ENCODE measurements around the gene CADM1. TPM values are rescaled to one million over a fixed set of nuclear protein-coding genes. Genes with fewer than 3 reads are reported as not detected.

CADM1 gene
- total and polyA plus RNA-seq, 10 of the 15 experiments (the other 5 are each of a cell fraction or from before 2014, with no cell fraction given), result 0.03 to 0.48 (median 0.15) TPM; not detected in 3

DNA sequence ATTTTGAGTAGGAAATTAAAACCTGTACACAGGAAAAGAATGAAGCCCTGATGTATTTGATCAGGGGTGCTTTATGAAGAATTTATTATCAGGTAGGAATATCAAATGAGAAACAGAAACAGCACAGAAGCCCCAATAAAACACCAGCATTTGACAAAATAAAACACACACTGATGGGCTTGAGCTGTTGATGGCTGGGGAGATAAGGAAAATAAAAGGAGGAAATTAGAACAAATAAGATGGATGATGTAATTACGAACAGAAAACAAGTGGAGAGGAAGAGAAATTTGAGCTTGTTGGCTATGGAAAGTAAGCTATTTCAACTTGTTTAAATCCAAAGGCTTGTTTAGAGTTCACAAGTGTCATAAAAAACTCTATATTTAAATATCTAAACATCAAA, 213.7 kb downstream of the CADM1 start:
- SMC1A ChIA-PET (ENCODE audit: uncharacterized antibody, unreplicated experiment), result no interaction called here
- Histone ChIP-seq H3K79me2 (ENCODE audit: control insufficient read depth, insufficient read depth, low read length) (no peaks in the 10 kb centered on the region), H3K36me3 (ENCODE audit: control insufficient read depth in 2 of 2, insufficient read depth in 2 of 2, low read length in 1 of 2) (no peaks in the 10 kb centered on the region), H3K4me2 (ENCODE audit: control insufficient read depth, insufficient read depth) (no peak overlapping the region), H3K27me3 (replicated peaks in 1 of 2; ENCODE audit: control insufficient read depth in 2 of 2, insufficient read depth in 2 of 2, low read length in 1 of 2) (no peaks in the 10 kb centered on the region; a peak in 1 of 4 replicates), H3K9ac (ENCODE audit: control insufficient read depth, insufficient read depth, low read length) (no peak overlapping the region), H3K4me3 (no peak overlapping the region), H3K27ac (ENCODE audit: control insufficient read depth, insufficient read depth) (no peak overlapping the region), H2AFZ (ENCODE audit: control insufficient read depth, low read depth, low read length) (no peak overlapping the region), H3K4me1 (ENCODE audit: control insufficient read depth, insufficient read depth, low read length) (no peaks in the 10 kb centered on the region), H4K20me1 (ENCODE audit: control insufficient read depth, insufficient read depth) (no peaks in the 10 kb centered on the region), H3K9me3 (replicated peaks; ENCODE audit: control insufficient read depth, insufficient read depth, low read length) (no peaks in the 10 kb centered on the region)
- TF ChIP-seq SIX5 (IDR thresholded peaks at IDR 0.05; ENCODE audit: low read depth, low read length, severe bottlenecking), result no peak
- TF ChIP-seq, protein P1, sequence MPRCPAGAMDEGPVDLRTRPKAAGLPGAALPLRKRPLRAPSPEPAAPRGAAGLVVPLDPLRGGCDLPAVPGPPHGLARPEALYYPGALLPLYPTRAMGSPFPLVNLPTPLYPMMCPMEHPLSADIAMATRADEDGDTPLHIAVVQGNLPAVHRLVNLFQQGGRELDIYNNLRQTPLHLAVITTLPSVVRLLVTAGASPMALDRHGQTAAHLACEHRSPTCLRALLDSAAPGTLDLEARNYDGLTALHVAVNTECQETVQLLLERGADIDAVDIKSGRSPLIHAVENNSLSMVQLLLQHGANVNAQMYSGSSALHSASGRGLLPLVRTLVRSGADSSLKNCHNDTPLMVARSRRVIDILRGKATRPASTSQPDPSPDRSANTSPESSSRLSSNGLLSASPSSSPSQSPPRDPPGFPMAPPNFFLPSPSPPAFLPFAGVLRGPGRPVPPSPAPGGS (IDR thresholded peaks at IDR 0.05; ENCODE audit: borderline replicate concordance, insufficient read depth, low read depth, low read length, poor library complexity, severe bottlenecking), result no peak
- TF ChIP-seq, protein P2, sequence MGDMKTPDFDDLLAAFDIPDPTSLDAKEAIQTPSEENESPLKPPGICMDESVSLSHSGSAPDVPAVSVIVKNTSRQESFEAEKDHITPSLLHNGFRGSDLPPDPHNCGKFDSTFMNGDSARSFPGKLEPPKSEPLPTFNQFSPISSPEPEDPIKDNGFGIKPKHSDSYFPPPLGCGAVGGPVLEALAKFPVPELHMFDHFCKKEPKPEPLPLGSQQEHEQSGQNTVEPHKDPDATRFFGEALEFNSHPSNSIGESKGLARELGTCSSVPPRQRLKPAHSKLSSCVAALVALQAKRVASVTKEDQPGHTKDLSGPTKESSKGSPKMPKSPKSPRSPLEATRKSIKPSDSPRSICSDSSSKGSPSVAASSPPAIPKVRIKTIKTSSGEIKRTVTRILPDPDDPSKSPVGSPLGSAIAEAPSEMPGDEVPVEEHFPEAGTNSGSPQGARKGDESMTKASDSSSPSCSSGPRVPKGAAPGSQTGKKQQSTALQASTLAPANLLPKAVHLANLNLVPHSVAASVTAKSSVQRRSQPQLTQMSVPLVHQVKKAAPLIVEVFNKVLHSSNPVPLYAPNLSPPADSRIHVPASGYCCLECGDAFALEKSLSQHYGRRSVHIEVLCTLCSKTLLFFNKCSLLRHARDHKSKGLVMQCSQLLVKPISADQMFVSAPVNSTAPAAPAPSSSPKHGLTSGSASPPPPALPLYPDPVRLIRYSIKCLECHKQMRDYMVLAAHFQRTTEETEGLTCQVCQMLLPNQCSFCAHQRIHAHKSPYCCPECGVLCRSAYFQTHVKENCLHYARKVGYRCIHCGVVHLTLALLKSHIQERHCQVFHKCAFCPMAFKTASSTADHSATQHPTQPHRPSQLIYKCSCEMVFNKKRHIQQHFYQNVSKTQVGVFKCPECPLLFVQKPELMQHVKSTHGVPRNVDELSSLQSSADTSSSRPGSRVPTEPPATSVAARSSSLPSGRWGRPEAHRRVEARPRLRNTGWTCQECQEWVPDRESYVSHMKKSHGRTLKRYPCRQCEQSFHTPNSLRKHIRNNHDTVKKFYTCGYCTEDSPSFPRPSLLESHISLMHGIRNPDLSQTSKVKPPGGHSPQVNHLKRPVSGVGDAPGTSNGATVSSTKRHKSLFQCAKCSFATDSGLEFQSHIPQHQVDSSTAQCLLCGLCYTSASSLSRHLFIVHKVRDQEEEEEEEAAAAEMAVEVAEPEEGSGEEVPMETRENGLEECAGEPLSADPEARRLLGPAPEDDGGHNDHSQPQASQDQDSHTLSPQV (IDR thresholded peaks at IDR 0.05), result no peak
- in situ Hi-C loops (cut with MboI) (no loop called here), intact Hi-C loops (cut with micrococcal nuclease; ENCODE audit: unreplicated experiment) (no loop called here)
- 46% methylated on average over 1 of the region's 1 CpG for WGBS (ENCODE audit: insufficient coverage, insufficient replicate concordance, low lambda C conversion rate, missing lambda C conversion rate)
- RAD21 ChIA-PET (ENCODE audit: unreplicated experiment), result no interaction called here
- CTCF ChIA-PET, result no interaction called here
- no peak for DNase-seq (ENCODE audit: low read depth, low spot score)
- no peak for FAIRE-seq
- POLR2A ChIA-PET, result no interaction called here
- BruUV-seq (replicated peaks), result no TSS peak
- ATAC-seq, result no peak
